Panc1 (cell line): ENCODE measurements around the gene FCN2.

Experiments used
- POLR2AphosphoS5 ChIP-seq: IDR thresholded peaks from 2 replicates; pipeline ENCODE4 v1.6.1; 2012; ENCODE audit warnings: mild to moderate bottlenecking, low read depth, low read length, moderate library complexity
- TCF7L2 ChIP-seq: IDR thresholded peaks from 2 replicates; pipeline ENCODE4 v1.6.1; 2011; ENCODE audit warnings: mild to moderate bottlenecking, low read depth, low read length, inconsistent platforms

DNA sequence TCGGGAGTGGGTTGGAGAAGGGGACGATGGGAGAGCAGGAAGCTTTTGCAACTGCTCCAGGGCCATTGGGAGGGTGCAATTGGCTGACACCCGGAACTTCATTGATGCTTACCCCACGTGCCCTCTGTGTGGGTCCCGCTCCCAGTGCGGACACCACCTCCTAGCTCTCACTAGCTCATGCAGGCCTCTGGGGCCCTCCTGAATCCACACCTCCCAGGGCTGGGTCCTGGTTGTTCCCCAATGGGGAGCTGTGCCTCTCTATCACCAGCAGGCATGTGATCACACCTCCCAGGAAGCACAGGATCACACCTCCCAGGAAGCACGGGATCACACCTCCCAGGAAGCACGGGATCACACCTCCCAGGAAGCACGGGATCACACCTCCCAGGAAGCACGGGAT, 32.1 kb upstream of the FCN2 start:
- TF ChIP-seq TCF7L2 (no peak), POLR2AphosphoS5 (no peak)
